Measurements from ENCODE around the gene TSEN15.

Gene TSEN15

GRCh38 chr1:184051485-184052193 is at the start of gene TSEN15:
TSEN15 (plus strand) TSS chr1:184051730; CDS start chr1:184051756, 26 bp downstream.
- peak; percentile 67 to 73 for DNase-seq (ENCODE audit: low read depth in 2 of 2)

- no peak for DNase-seq (ENCODE audit: low read depth in 2 of 2)
These were observed 49.5 kb upstream of the TSEN15 start for GRCh38 chr1:184002071-184002470.

GRCh38 chr1:184004935-184005334 is 46.6 kb upstream of the TSEN15 start:
- DNase-seq (ENCODE audit: low read depth in 2 of 2) = no peak

GRCh38 chr1:184005506-184005905 is 46.0 kb upstream of the TSEN15 start:
- DNase-seq (ENCODE audit: low read depth in 2 of 2) = no peak

- no peak for DNase-seq (ENCODE audit: low read depth in 2 of 2)
These were observed 40.7 kb upstream of the TSEN15 start for GRCh38 chr1:184010788-184011187.

GRCh38 chr1:184012187-184012586 is 39.3 kb upstream of the TSEN15 start:
- DNase-seq (ENCODE audit: low read depth in 2 of 2) = no peak

GRCh38 chr1:184014271-184014670 is 37.3 kb upstream of the TSEN15 start:
- DNase-seq (ENCODE audit: low read depth in 2 of 2) = no peak

- no peak for DNase-seq (ENCODE audit: low read depth in 2 of 2)
These were observed 35.4 kb upstream of the TSEN15 start for GRCh38 chr1:184016169-184016568.

- no peak for DNase-seq (ENCODE audit: low read depth in 2 of 2)
These were observed 34.2 kb upstream of the TSEN15 start for GRCh38 chr1:184017306-184017705.

GRCh38 chr1:184018622-184019021 is 32.9 kb upstream of the TSEN15 start:
- no peak for DNase-seq (ENCODE audit: low read depth in 2 of 2)

- no peak for DNase-seq (ENCODE audit: low read depth in 2 of 2)
These were observed 32.5 kb upstream of the TSEN15 start for GRCh38 chr1:184019069-184019468.

- DNase-seq (ENCODE audit: low read depth in 2 of 2) = no peak
These were observed 32.0 kb upstream of the TSEN15 start for GRCh38 chr1:184019506-184019905.

- no peak for DNase-seq (ENCODE audit: low read depth in 2 of 2)
These were observed 31.2 kb upstream of the TSEN15 start for GRCh38 chr1:184020328-184020727.

- no peak for DNase-seq (ENCODE audit: low read depth in 2 of 2)
These were observed 30.7 kb upstream of the TSEN15 start for GRCh38 chr1:184020855-184021254.

- no peak for DNase-seq (ENCODE audit: low read depth in 2 of 2)
These were observed 29.8 kb upstream of the TSEN15 start for GRCh38 chr1:184021728-184022127.

GRCh38 chr1:184022668-184023067 is 28.9 kb upstream of the TSEN15 start:
- no peak for DNase-seq (ENCODE audit: low read depth in 2 of 2)

GRCh38 chr1:184023171-184023570 is 28.4 kb upstream of the TSEN15 start:
- DNase-seq (ENCODE audit: low read depth in 2 of 2) = no peak

- no peak for DNase-seq (ENCODE audit: low read depth in 2 of 2)
These were observed 26.3 kb upstream of the TSEN15 start for GRCh38 chr1:184025242-184025675.

GRCh38 chr1:184027826-184028695 is 23.5 kb upstream of the TSEN15 start:
- DNase-seq (ENCODE audit: low read depth in 2 of 2) = no peak

- no peak for DNase-seq (ENCODE audit: low read depth in 2 of 2)
These were observed 22.5 kb upstream of the TSEN15 start for GRCh38 chr1:184028854-184029623.

GRCh38 chr1:184030433-184031091 is 21.0 kb upstream of the TSEN15 start:
- DNase-seq (ENCODE audit: low read depth in 2 of 2) = no peak

GRCh38 chr1:184031092-184031408 is 20.5 kb upstream of the TSEN15 start:
- no peak for DNase-seq (ENCODE audit: low read depth in 2 of 2)
